ENCODE data around the gene MLLT1.

DNA sequence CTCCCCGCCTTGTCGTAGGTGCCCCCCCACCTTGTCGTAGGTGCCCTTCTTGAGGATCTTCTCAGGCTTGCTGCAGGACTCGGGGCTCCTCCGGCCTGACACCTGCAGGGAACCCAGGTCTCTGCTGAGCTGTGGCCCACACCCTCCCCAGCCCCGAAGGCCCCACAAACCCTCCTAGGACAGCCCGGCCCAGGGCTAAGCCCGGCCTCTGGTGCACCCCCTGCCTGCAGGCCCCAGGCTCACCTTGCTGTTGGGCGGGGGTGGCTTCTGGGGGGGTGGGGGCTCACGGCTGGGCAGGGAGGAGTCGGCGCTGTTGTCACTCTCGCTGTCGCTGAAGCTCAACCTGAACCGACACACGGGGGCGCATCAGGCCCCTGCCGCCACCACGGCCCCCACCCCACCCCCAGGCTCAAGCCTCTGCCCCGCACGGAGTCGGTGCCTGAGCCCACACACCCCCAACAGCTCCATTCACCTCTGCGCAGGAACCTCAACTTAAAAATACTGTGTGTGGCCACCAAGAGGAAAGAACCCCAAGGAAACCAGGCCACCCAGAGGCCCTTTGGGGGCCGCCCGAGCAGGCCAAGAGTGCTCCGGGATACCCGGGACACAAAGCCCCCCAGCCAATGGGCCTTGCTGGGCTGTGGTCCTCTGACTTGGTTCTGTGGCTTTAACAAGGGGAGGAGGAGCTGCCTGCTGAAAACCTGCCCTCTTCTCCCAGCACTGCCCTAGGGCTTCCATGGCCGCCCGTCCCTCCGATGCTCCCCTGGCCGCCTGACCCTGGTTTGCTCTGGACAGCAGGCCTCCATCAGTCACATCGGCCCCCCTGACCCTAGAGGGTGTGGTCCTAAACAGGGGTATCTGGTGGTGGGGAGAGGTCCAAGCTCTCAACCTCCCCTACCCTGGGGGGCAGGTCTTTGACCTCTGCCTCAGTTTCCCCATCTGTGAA, 65.8 kb downstream of the MLLT1 start:
- TF ChIP-seq, protein P1, sequence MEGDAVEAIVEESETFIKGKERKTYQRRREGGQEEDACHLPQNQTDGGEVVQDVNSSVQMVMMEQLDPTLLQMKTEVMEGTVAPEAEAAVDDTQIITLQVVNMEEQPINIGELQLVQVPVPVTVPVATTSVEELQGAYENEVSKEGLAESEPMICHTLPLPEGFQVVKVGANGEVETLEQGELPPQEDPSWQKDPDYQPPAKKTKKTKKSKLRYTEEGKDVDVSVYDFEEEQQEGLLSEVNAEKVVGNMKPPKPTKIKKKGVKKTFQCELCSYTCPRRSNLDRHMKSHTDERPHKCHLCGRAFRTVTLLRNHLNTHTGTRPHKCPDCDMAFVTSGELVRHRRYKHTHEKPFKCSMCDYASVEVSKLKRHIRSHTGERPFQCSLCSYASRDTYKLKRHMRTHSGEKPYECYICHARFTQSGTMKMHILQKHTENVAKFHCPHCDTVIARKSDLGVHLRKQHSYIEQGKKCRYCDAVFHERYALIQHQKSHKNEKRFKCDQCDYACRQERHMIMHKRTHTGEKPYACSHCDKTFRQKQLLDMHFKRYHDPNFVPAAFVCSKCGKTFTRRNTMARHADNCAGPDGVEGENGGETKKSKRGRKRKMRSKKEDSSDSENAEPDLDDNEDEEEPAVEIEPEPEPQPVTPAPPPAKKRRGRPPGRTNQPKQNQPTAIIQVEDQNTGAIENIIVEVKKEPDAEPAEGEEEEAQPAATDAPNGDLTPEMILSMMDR (conservative IDR thresholded peaks at IDR 0.05): no peak
- TF ChIP-seq EZH2 (IDR thresholded peaks at IDR 0.05; ENCODE audit: low read depth): no peak
